Measurements from ENCODE around the gene NDUFV1.

GRCh38 chr11:67647471-67647870, 40.7 kb downstream of the NDUFV1 start:
- TF ChIP-seq CTCF (IDR thresholded peaks at IDR 0.05) (no peak), POLR2A (IDR thresholded peaks at IDR 0.05) (no peak)

Data from right lobe of liver (tissue), 4 donors.